A549 (cell line): ENCODE measurements around the gene ANKRD6. TPM values are rescaled to one million over a fixed set of nuclear protein-coding genes. Genes with fewer than 3 reads are reported as not detected.

Experiments
- ATAC-seq, 2 experiments: fragments of 200-7000 bp in 1 of 2; fragments of >200 bp in 1 of 2; cut with Nextera tagmentation in 1 of 2; cut with Tn5 transposase in 1 of 2; 3 replicates each; pipeline versions ENCODE4 v1.8.0 to v1.9.1; 2018 to 2020; ENCODE audit warnings: mild to moderate bottlenecking in 1 of 2, moderate library complexity in 1 of 2
- CTCF ChIA-PET: fragments of 300-600 bp; sonication (Branson Sonifier 250); formaldehyde crosslinking; extraction: SDS; loops from one replicate; lab custom pipeline; 2021; ENCODE audit warnings: antibody characterized with exemption, inconsistent platforms; lab: Yijun Ruan, JAX
- POLR2A ChIA-PET: fragments of 350-600 bp; formaldehyde crosslinking; extraction: SDS; loops from one replicate; lab custom pipeline; 2021; ENCODE audit warnings: antibody characterized with exemption, inconsistent platforms; lab: Yijun Ruan, JAX
- DNase-seq, 2 experiments: peaks; one replicate each; pipeline versions ENCODE4 v3.0.0 to v3.0.0-alpha.2; 2011 to 2016; ENCODE audit warnings: low read depth in 1 of 2, low spot score in 1 of 2
- FAIRE-seq: peaks from 2 replicates; lab custom pipeline; 2011; peaks lifted over from hg19 to GRCh38; lab: Jason Lieb, UNC
- H3K27ac ChIP-seq, 2 experiments: fragments of >200 bp; sonication (Bioruptor Twin); formaldehyde crosslinking; 3 replicates each; pipeline ENCODE4 v1.5.1; 2016 to 2017
- H3K4me1 ChIP-seq: fragments of >200 bp; sonication (Bioruptor Twin); formaldehyde crosslinking; 3 replicates; pipeline ENCODE4 v1.6.1; 2016
- H3K4me2 ChIP-seq: fragments of >200 bp; sonication (Bioruptor Twin); formaldehyde crosslinking; 3 replicates; pipeline ENCODE4 v1.6.1; 2016
- H3K4me3 ChIP-seq: fragments of >200 bp; sonication (Bioruptor Twin); formaldehyde crosslinking; 3 replicates; pipeline ENCODE4 v1.5.1; 2016
- H3K9me3 ChIP-seq: fragments of >200 bp; sonication (Bioruptor Twin); formaldehyde crosslinking; 3 replicates; pipeline ENCODE4 v1.6.1; 2016
- CBX8 ChIP-seq: fragments of 200-600 bp; sonication (generic); IDR thresholded peaks from 2 replicates; pipeline ENCODE4 v1.6.1; 2016
- CEBPB ChIP-seq, 2 experiments: fragments of >200 bp in 1 of 2; sonication (Bioruptor Twin) in 1 of 2; formaldehyde crosslinking in 1 of 2; IDR thresholded peaks; 2 replicates each; pipeline ENCODE4 v1.6.1; 2012 to 2016
- EP300 ChIP-seq, 2 experiments: fragments of >200 bp; sonication (Bioruptor Twin); formaldehyde crosslinking; IDR thresholded peaks; 2 replicates in 1 of 2; 3 replicates in 1 of 2; pipeline ENCODE4 v1.6.1; 2016 to 2017
- HOXB13 ChIP-seq: fragments of 250-450 bp; sonication (Bioruptor Pico); IDR thresholded peaks from 2 replicates; pipeline ENCODE4 v1.5.0; 2020; ENCODE audit warnings: low read depth, mild to moderate bottlenecking, moderate library complexity
- JUN ChIP-seq, 2 experiments: fragments of >200 bp; sonication (Bioruptor Twin); formaldehyde crosslinking; IDR thresholded peaks; 2 replicates in 1 of 2; 3 replicates in 1 of 2; pipeline ENCODE4 v1.6.1; 2016 to 2017
- KDM5A ChIP-seq: fragments of 200-600 bp; sonication (generic); IDR thresholded peaks from 2 replicates; pipeline ENCODE4 v1.6.1; 2016; ENCODE audit warnings: antibody characterized with exemption, mild to moderate bottlenecking
- NPAS2 ChIP-seq: fragments of 250-450 bp; sonication (Bioruptor Pico); IDR thresholded peaks from 2 replicates; pipeline ENCODE4 v1.8.0; 2022; ENCODE audit warnings: mild to moderate bottlenecking, moderate library complexity, borderline replicate concordance
- NR3C1 ChIP-seq: fragments of >200 bp; sonication (Bioruptor Twin); formaldehyde crosslinking; IDR thresholded peaks from 3 replicates; pipeline ENCODE4 v1.6.1; 2017
- POLR2AphosphoS2 ChIP-seq: conservative IDR thresholded peaks from 2 replicates; pipeline ENCODE4 v1.6.1; 2012; ENCODE audit warnings: low read length, improper control_type of control experiment, inconsistent platforms
- RARB ChIP-seq: fragments of 250-450 bp; sonication (Bioruptor Pico); IDR thresholded peaks from 2 replicates; pipeline ENCODE4 v1.8.0; 2021; ENCODE audit warnings: mild to moderate bottlenecking, moderate library complexity
- RCOR1 ChIP-seq: fragments of 150-350 bp; IDR thresholded peaks from 2 replicates; pipeline ENCODE4 v1.6.1; 2014; ENCODE audit warnings: antibody characterized with exemption, low read length, low read depth
- RNF2 ChIP-seq: fragments of 200-600 bp; sonication (generic); IDR thresholded peaks from 2 replicates; pipeline ENCODE4 v1.6.1; 2016; ENCODE audit warnings: low read depth, mild to moderate bottlenecking, antibody characterized with exemption, moderate library complexity, borderline replicate concordance
- SREBF2 ChIP-seq: fragments of 450-650 bp; IDR thresholded peaks from 2 replicates; pipeline ENCODE4 v1.6.1; 2014; ENCODE audit warnings: mild to moderate bottlenecking, moderate library complexity
- TFCP2L1 ChIP-seq: fragments of 250-450 bp; sonication (Bioruptor Pico); IDR thresholded peaks from 2 replicates; pipeline ENCODE4 v1.5.0; 2021; ENCODE audit warnings: mild to moderate bottlenecking
- TP53 ChIP-seq: fragments of 250-450 bp; sonication (Bioruptor Pico); IDR thresholded peaks from 2 replicates; pipeline ENCODE4 v1.5.0; 2021; ENCODE audit warnings: mild to moderate bottlenecking, moderate library complexity
- ZFP36 ChIP-seq: fragments of 450-650 bp; IDR thresholded peaks from 2 replicates; pipeline ENCODE4 v1.6.1; 2014; ENCODE audit warnings: borderline replicate concordance; ENCODE audit not compliant: partially characterized antibody
- WGBS: methylation state at CpG from one replicate; pipeline ENCODE4 v1.1.6; 2017; ENCODE audit errors: missing lambda C conversion rate; 5-methylcytosine and 5-hydroxymethylcytosine counted together
- polyA plus RNA-seq, 4 experiments: library from polyadenylated mRNA; depleted of rRNA in 3 of 4; stranded (reverse); fragments of >200 nt; fragmentation: RNase III in 1 of 4; extraction: RNeasy Plus Mini Kit Qiagen cat#74134 plus additional on column Dnase treatment in 1 of 4; gene quantifications; 2 replicates in 3 of 4; 3 replicates in 1 of 4; pipeline ENCODE4 v1.2.3, GENCODE V29; 2011 to 2017
- TF ChIP-seq, protein P1 (sequence below): IDR thresholded peaks from 2 replicates; pipeline ENCODE4 v1.6.1; 2012
- TF ChIP-seq, protein P2 (sequence below): IDR thresholded peaks from 2 replicates; pipeline ENCODE4 v1.6.1; 2012

Gene ANKRD6
- polyA plus RNA-seq, 2 of the 4 experiments (the other 2 are of a cell fraction): 2.2 to 3.6 TPM

- TF ChIP-seq TFCP2L1 (no peak), NPAS2 (CRISPR knock-in tag) (no peak)
Measured at GRCh38 chr6:89398762-89399525, 34.0 kb upstream of the ANKRD6 start (continued).

GRCh38 chr6:89400050-89400449 is 32.9 kb upstream of the ANKRD6 start:
- 88% methylated on average over 3 of the region's 3 CpGs for WGBS
- Histone ChIP-seq H3K4me3 (no peak overlapping the region), H3K27ac (no peak overlapping the region)
- FAIRE-seq: no peak
- POLR2A ChIA-PET: no interaction called here
- TF ChIP-seq CBX8 (no peak), POLR2AphosphoS2 (no peak), EP300 (IDR thresholded peaks at IDR 0.05) (no peak)
- TF ChIP-seq, all 56 proteins: peak for 0
- Histone ChIP-seq H3K4me2 (no peak overlapping the region), H3K9me3 (no peaks in the 10 kb centered on the region), H3K4me1 (no peaks in the 10 kb centered on the region)
- CTCF ChIA-PET: interaction anchor here (1.9 kb wide), 1 partner anchor 28 kb away, joined by 4 read pairs; no protein-coding TSS in a partner anchor
- no peak for ATAC-seq
- DNase-seq: no peak

GRCh38 chr6:89400912-89401399 is 32.0 kb upstream of the ANKRD6 start:
- no peak for ATAC-seq
- 68% methylated on average over 6 of the region's 6 CpGs for WGBS
- H3K27ac ChIP-seq: no peak overlapping the region
- no peak overlapping the region for H3K4me2 ChIP-seq
- no peak for FAIRE-seq
- H3K9me3 ChIP-seq: no peaks in the 10 kb centered on the region
- TF ChIP-seq, protein P1, sequence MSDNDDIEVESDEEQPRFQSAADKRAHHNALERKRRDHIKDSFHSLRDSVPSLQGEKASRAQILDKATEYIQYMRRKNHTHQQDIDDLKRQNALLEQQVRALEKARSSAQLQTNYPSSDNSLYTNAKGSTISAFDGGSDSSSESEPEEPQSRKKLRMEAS: no peak
- TF ChIP-seq, protein P2, sequence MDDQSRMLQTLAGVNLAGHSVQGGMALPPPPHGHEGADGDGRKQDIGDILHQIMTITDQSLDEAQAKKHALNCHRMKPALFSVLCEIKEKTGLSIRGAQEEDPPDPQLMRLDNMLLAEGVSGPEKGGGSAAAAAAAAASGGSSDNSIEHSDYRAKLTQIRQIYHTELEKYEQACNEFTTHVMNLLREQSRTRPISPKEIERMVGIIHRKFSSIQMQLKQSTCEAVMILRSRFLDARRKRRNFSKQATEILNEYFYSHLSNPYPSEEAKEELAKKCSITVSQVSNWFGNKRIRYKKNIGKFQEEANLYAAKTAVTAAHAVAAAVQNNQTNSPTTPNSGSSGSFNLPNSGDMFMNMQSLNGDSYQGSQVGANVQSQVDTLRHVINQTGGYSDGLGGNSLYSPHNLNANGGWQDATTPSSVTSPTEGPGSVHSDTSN: no peak
- TF ChIP-seq NPAS2 (CRISPR knock-in tag) (no peak), RCOR1 (no peak), POLR2AphosphoS2 (no peak), HOXB13 (no peak)
- no peak for DNase-seq
- ChIA-PET POLR2A (interaction anchor here (0.8 kb wide), 1 partner anchor 238 kb away, joined by 4 read pairs; no protein-coding TSS in a partner anchor), CTCF (interaction anchor here (0.6 to 1.9 kb wide), 3 partner anchors 29 to 210 kb away, joined by 3 to 4 read pairs (median 3); no protein-coding TSS in a partner anchor)
- H3K4me3 ChIP-seq: no peak overlapping the region
- H3K4me1 ChIP-seq: no peaks in the 10 kb centered on the region

DNA sequence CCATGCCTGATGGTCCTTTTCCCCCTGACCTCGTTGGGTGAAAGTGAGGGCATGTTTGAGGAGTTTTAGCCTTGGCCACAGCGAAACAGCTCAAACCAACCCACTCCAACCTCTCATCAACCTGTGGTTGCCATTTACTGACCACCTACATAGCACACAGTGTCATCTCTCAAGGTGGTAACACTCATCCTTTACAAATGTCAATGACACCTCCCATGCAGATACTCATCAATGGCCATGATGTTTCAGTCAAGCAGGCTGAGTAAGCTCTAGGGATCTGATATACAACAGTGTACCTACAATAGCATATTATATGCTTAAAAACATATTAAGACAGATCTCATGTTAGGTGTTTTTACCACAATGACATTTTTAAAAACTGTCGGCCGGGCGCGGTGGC is 30.2 kb upstream of the ANKRD6 start:
- no peak overlapping the region for H3K4me3 ChIP-seq
- no peaks in the 10 kb centered on the region for H3K4me1 ChIP-seq
- 69% methylated on average over 6 of the region's 6 CpGs for WGBS
- CTCF ChIA-PET: interaction anchor here (0.9 to 1.1 kb wide), 2 partner anchors 33 to 35 kb away, joined by 3 read pairs; no protein-coding TSS in a partner anchor
- no peak for ATAC-seq
- FAIRE-seq: no peak
- POLR2A ChIA-PET: no interaction called here
- no peak overlapping the region for H3K4me2 ChIP-seq
- TF ChIP-seq TP53 (CRISPR knock-in tag) (no peak), ZFP36 (no peak), CEBPB (IDR thresholded peaks at IDR 0.05) (no peak), NR3C1 (no peak)
- DNase-seq: no peak
- no peaks in the 10 kb centered on the region for H3K9me3 ChIP-seq
- H3K27ac ChIP-seq: no peak overlapping the region

DNA sequence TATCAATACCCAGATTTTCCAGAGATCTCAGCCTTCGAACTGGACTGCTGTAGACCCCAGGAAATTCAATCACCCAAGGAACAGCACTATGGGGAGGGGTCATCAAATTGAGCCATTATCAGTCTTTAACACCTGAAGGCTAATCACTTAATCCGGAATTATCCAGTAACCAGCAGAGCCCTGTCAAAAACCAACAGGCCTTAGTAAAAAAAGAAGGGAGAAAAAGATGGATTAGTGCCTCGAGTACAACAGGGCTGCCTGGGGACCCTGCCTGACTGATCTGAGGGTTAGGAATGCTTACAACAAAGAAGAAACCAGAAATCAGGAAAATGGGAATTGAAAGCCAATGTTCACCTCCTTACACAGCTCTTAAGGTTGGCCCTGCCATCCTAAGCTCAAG is 28.4 kb upstream of the ANKRD6 start:
- H3K27ac ChIP-seq: no peak overlapping the region
- WGBS: 55% methylated on average over 3 of the region's 3 CpGs

More for the DNA sequence above, 28.4 kb upstream of the ANKRD6 start:
- TF ChIP-seq RNF2 (no peak), KDM5A (no peak), SREBF2 (no peak), RARB (no peak), JUN (IDR thresholded peaks at IDR 0.05) (no peak)
- TF ChIP-seq, all 56 proteins: peak for 0
- H3K4me1 ChIP-seq: no peaks in the 10 kb centered on the region
- ChIA-PET CTCF (interaction anchor here (1.3 kb wide), 1 partner anchor 32 kb away, joined by 6 read pairs; no protein-coding TSS in a partner anchor), POLR2A (no interaction called here)
- no peak overlapping the region for H3K4me3 ChIP-seq
- DNase-seq (no peak), FAIRE-seq (no peak), ATAC-seq (no peak)
- H3K4me2 ChIP-seq: no peak overlapping the region
- H3K9me3 ChIP-seq: no peaks in the 10 kb centered on the region
